ENCODE measurements around the gene SOX4. TPM values are rescaled to one million over a fixed set of nuclear protein-coding genes. Genes with fewer than 3 reads are reported as not detected.

The SOX4 gene
- total and polyA plus RNA-seq, 4 donors = 8.2 to 61.4 (median 19.9) TPM

DNA sequence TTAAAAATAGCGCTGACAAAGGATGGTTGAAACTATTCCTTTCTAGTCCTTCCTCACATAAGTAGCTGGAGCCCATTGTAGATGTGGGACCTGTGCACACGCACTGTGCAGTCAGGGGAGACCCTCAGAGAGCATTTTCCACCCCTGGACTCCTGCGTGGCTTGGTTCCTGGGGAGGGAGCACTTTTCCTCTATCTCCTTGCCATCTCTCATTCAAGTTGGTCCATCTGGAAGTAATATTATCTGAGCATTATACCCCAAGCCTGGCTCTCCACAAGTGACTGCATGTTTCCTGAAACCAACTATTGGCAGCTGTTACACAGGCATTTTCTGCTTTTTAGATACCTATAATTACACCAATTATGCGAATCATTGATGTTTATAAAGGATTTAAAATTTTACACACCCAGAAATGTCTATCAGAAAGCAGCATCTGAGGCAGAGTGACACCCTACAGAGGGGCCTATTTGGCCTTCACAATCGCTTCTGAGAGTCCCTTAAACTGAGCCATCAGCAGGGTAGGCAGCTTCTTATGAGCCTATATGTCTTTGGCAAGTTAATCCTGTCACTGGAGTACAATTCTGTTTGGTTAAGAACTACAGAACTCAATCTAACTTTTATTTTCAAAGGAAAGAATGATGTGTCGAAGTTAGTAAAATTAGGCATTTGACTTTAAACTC, 18.7 kb downstream of the SOX4 start:
- Histone ChIP-seq H3K4me1 (ENCODE audit: control insufficient read depth in 5 of 5, insufficient read depth in 5 of 5, low read length in 5 of 5) (peaks cover 0 to 4% (median 0%) of the 10 kb centered on the region in 5 donors), H3K4me3 (no peak overlapping the region), H3K9me3 (ENCODE audit: control insufficient read depth in 4 of 4, insufficient read depth in 3 of 4, low read length in 3 of 4) (peaks cover 0 to 1% (median 0%) of the 10 kb centered on the region in 4 donors), H3K9ac (ENCODE audit: insufficient read depth in 1 of 2, low read length in 2 of 2) (no peak overlapping the region), H3K27ac (ENCODE audit: low read depth in 1 of 2, low read length in 1 of 2) (no peak overlapping the region), H3K36me3 (ENCODE audit: control insufficient read depth in 4 of 4, insufficient read depth in 4 of 4, low read length in 4 of 4) (no peaks in the 10 kb centered on the region), H3K27me3 (ENCODE audit: control insufficient read depth in 3 of 3, insufficient read depth in 3 of 3, low read length in 2 of 3) (no peaks in the 10 kb centered on the region)
- TF ChIP-seq, protein P1, sequence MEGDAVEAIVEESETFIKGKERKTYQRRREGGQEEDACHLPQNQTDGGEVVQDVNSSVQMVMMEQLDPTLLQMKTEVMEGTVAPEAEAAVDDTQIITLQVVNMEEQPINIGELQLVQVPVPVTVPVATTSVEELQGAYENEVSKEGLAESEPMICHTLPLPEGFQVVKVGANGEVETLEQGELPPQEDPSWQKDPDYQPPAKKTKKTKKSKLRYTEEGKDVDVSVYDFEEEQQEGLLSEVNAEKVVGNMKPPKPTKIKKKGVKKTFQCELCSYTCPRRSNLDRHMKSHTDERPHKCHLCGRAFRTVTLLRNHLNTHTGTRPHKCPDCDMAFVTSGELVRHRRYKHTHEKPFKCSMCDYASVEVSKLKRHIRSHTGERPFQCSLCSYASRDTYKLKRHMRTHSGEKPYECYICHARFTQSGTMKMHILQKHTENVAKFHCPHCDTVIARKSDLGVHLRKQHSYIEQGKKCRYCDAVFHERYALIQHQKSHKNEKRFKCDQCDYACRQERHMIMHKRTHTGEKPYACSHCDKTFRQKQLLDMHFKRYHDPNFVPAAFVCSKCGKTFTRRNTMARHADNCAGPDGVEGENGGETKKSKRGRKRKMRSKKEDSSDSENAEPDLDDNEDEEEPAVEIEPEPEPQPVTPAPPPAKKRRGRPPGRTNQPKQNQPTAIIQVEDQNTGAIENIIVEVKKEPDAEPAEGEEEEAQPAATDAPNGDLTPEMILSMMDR (IDR thresholded peaks at IDR 0.05; ENCODE audit: control extremely low read depth, extremely low read depth) = no peak
- DNase-seq (no peak), ATAC-seq (ENCODE audit: insufficient read depth, low FRiP score) (no peak)
- 89 to 96% methylated on average over 6 of the region's 6 CpGs for WGBS, 2 donors

DNA sequence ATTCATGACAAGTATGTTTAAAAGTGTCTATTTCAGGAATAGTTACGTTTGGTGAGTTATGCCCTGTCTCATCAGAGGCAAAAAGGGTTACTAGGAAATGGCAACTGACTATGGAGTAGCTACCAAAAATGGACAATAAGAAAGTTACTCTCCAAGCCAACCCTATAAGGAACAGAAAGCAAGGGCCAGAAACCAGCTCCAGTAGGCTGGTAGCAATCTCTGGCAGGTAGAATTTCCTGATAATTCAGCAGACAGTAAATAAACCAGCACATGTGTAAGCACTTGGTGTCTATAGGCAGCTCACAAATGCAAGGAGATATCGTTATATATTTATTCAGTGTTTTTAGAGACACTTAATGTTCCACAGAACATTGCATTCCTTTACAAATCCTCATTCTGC, 20.3 kb downstream of the SOX4 start:
- TF ChIP-seq, protein P1 (IDR thresholded peaks at IDR 0.05; ENCODE audit: control extremely low read depth, extremely low read depth) = no peak
- no peak for DNase-seq
- no peaks in the 10 kb centered on the region for H3K36me3 ChIP-seq (ENCODE audit: control insufficient read depth in 4 of 4, insufficient read depth in 4 of 4, low read length in 4 of 4)
- no peak overlapping the region for H3K4me3 ChIP-seq
- no peak overlapping the region for H3K9ac ChIP-seq (ENCODE audit: insufficient read depth in 1 of 2, low read length in 2 of 2)
- H3K27me3 ChIP-seq (ENCODE audit: control insufficient read depth in 3 of 3, insufficient read depth in 3 of 3, low read length in 2 of 3) = no peaks in the 10 kb centered on the region
- ATAC-seq (ENCODE audit: insufficient read depth, low FRiP score) = no peak
- H3K27ac ChIP-seq (ENCODE audit: low read depth in 1 of 2, low read length in 1 of 2) = no peak overlapping the region
- peaks cover 0 to 4% (median 0%) of the 10 kb centered on the region in 5 donors for H3K4me1 ChIP-seq (ENCODE audit: control insufficient read depth in 5 of 5, insufficient read depth in 5 of 5, low read length in 5 of 5)
- peaks cover 0 to 1% (median 0%) of the 10 kb centered on the region in 4 donors for H3K9me3 ChIP-seq (ENCODE audit: control insufficient read depth in 4 of 4, insufficient read depth in 3 of 4, low read length in 3 of 4)
- WGBS, 2 donors = 51 to 72% methylated on average over 2 of the region's 2 CpGs

DNA sequence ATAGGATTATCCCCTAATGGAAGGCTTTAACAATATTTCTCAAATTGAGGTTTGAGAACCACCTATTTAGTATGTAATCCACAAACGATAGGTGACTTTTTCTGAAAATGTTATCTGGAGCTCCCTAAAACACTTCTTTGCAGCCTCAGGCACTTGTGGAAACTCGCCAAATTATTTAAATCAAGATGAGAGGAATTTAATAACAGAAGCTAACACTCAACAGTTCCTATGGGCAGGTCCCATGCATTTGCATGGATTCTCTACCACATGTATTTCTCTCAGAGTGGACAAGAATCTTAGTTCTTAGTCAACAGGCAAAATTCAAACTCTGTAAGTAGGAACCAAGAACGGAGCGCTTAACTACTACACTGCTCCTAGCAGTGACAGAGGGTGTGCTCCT, 20.7 kb downstream of the SOX4 start:
- Histone ChIP-seq H3K36me3 (ENCODE audit: control insufficient read depth in 4 of 4, insufficient read depth in 4 of 4, low read length in 4 of 4) (no peaks in the 10 kb centered on the region), H3K27ac (ENCODE audit: low read depth in 1 of 2, low read length in 1 of 2) (no peak overlapping the region), H3K27me3 (ENCODE audit: control insufficient read depth in 3 of 3, insufficient read depth in 3 of 3, low read length in 2 of 3) (no peaks in the 10 kb centered on the region), H3K4me1 (ENCODE audit: control insufficient read depth in 5 of 5, insufficient read depth in 5 of 5, low read length in 5 of 5) (peaks cover 0 to 4% (median 0%) of the 10 kb centered on the region in 5 donors), H3K9me3 (ENCODE audit: control insufficient read depth in 4 of 4, insufficient read depth in 3 of 4, low read length in 3 of 4) (peaks cover 0 to 1% (median 0%) of the 10 kb centered on the region in 4 donors), H3K4me3 (no peak overlapping the region), H3K9ac (ENCODE audit: insufficient read depth in 1 of 2, low read length in 2 of 2) (no peak overlapping the region)
- DNase-seq = no peak
- TF ChIP-seq, protein P1 (IDR thresholded peaks at IDR 0.05; ENCODE audit: control extremely low read depth, extremely low read depth) = no peak
- ATAC-seq (ENCODE audit: insufficient read depth, low FRiP score) = no peak
- 79 to 90% methylated on average over 4 of the region's 4 CpGs for WGBS, 2 donors

All from lung (tissue), 12 donors.